PC-9 (cell line): ENCODE data around the gene SFT2D1. TPM values are rescaled to one million over a fixed set of nuclear protein-coding genes. Genes with fewer than 3 reads are reported as not detected.
A peak's percentile ranks its signal among the peaks of the same experiment; 100 is the strongest.

Source experiments
- BruUV-seq: library from RNA; stranded (reverse); fragments of 400-500 nt; replicated peaks from 2 replicates; lab custom pipeline; 2021; lab: Mats Ljungman, UMichigan
- CTCF ChIA-PET: fragments of 300-600 bp; sonication (Branson Sonifier 250); formaldehyde crosslinking; loops from one replicate; lab custom pipeline; 2022; ENCODE audit warnings: antibody characterized with exemption; lab: Charles Lee
- POLR2A ChIA-PET: fragments of 300-600 bp; sonication (Branson Sonifier 250); formaldehyde crosslinking; loops from one replicate; lab custom pipeline; 2022; ENCODE audit warnings: antibody characterized with exemption; ENCODE audit not compliant: unreplicated experiment; lab: Charles Lee
- DNase-seq, 2 experiments: peaks; one replicate each; pipeline versions ENCODE4 v3.0.0 to v3.0.0-alpha.2; 2015 to 2022; ENCODE audit warnings: mixed read lengths in 1 of 2
- H2AFZ ChIP-seq: fragments of 200-600 bp; sonication (generic); 2 replicates; pipeline ENCODE4 v1.8.1; 2017; ENCODE audit warnings: antibody characterized with exemption
- H3F3A ChIP-seq: fragments of 200-600 bp; sonication (generic); 2 replicates; pipeline ENCODE4 v1.8.1; 2017; ENCODE audit warnings: antibody characterized with exemption, mild to moderate bottlenecking, low read depth; ENCODE audit not compliant: insufficient read depth
- H3K27ac ChIP-seq: fragments of 200-600 bp; sonication (generic); 2 replicates; pipeline ENCODE4 v1.6.1; 2016; ENCODE audit warnings: mixed run types
- H3K27me3 ChIP-seq: fragments of 200-600 bp; sonication (generic); 2 replicates; pipeline ENCODE4 v1.6.1; 2016; ENCODE audit warnings: low read depth, mixed run types; ENCODE audit not compliant: insufficient read depth
- H3K36me3 ChIP-seq: fragments of 200-600 bp; sonication (generic); 2 replicates; pipeline ENCODE4 v1.6.1; 2016; ENCODE audit warnings: low read depth, mixed run types
- H3K4me1 ChIP-seq: fragments of 200-600 bp; sonication (generic); replicated peaks from 2 replicates; pipeline ENCODE4 v1.6.1; 2016; ENCODE audit warnings: mixed run types; ENCODE audit not compliant: insufficient read depth
- H3K4me2 ChIP-seq: fragments of 200-600 bp; sonication (generic); 2 replicates; pipeline ENCODE4 v1.6.1; 2017; ENCODE audit warnings: mixed run types
- H3K4me3 ChIP-seq: fragments of 200-600 bp; sonication (generic); 2 replicates; pipeline ENCODE4 v1.6.1; 2016; ENCODE audit warnings: mixed run types
- H3K79me2 ChIP-seq: fragments of 200-600 bp; sonication (generic); 2 replicates; pipeline ENCODE4 v1.6.1; 2017; ENCODE audit warnings: low read depth, mixed run types
- H3K9me2 ChIP-seq: fragments of 200-600 bp; sonication (generic); 2 replicates; pipeline ENCODE4 v1.8.1; 2017; ENCODE audit warnings: mild to moderate bottlenecking; ENCODE audit not compliant: insufficient read depth
- H3K9me3 ChIP-seq: fragments of 200-600 bp; sonication (generic); 2 replicates; pipeline ENCODE4 v1.8.1; 2016; ENCODE audit warnings: low read depth; ENCODE audit not compliant: insufficient read depth
- H4K20me1 ChIP-seq: fragments of 200-600 bp; sonication (generic); 2 replicates; pipeline ENCODE4 v1.8.1; 2017; ENCODE audit not compliant: insufficient read depth
- CTCF ChIP-seq: fragments of 200-600 bp; sonication (generic); conservative IDR thresholded peaks from 2 replicates; pipeline ENCODE4 v1.6.1; 2017; ENCODE audit warnings: mixed run types, antibody characterized with exemption, mild to moderate bottlenecking, moderate library complexity
- EZH2 ChIP-seq: fragments of 200-600 bp; sonication (generic); IDR thresholded peaks from 2 replicates; pipeline ENCODE4 v1.8.0; 2017; ENCODE audit warnings: antibody characterized with exemption, low read depth
- intact Hi-C: fragments of 100-400 bp; cut with micrococcal nuclease; formaldehyde crosslinking; loops from one replicate; pipeline ENCODE4 v1.10.0; 2022; ENCODE audit not compliant: unreplicated experiment
- total RNA-seq: library from RNA; stranded (reverse); gene quantifications from 2 replicates; pipeline ENCODE4 v1.2.3, GENCODE V29; 2021

Gene SFT2D1
- total RNA-seq, 1 experiment from 2014 or later, result 39.9 TPM

GRCh38 chr6:166275714-166276166, 66.6 kb downstream of the SFT2D1 start:
- DNase-seq, result peak in 1 of 2 experiments; percentile 64
- no peaks in the 10 kb centered on the region for H3K9me3 ChIP-seq
- peak; percentile 93 for TF ChIP-seq CTCF
- TF ChIP-seq EZH2, result no peak
- ChIA-PET POLR2A (no interaction called here), CTCF (no interaction called here)
- intact Hi-C loops, result loop anchor here (1.0 to 5.0 kb wide), 2 partner anchors 107 to 125 kb away; partner anchors contain the start of gene MPC1
- H3K4me2 ChIP-seq, result no peak overlapping the region
- H2AFZ ChIP-seq, result no peak overlapping the region
- no peaks in the 10 kb centered on the region for H3K4me1 ChIP-seq
- no peaks in the 10 kb centered on the region for H3K79me2 ChIP-seq
- H3K27ac ChIP-seq, result no peak overlapping the region
- no peak overlapping the region for H3K4me3 ChIP-seq
- H3K9me2 ChIP-seq, result no peaks in the 10 kb centered on the region
- H3F3A ChIP-seq, result no peaks in the 10 kb centered on the region
- H3K36me3 ChIP-seq, result no peaks in the 10 kb centered on the region
- H4K20me1 ChIP-seq, result no peaks in the 10 kb centered on the region
- H3K27me3 ChIP-seq, result peaks cover 7% of the 10 kb centered on the region; the same call in 1 of the 2 replicates
- BruUV-seq, result no TSS peak

GRCh38 chr6:166274739-166275370, 67.5 kb downstream of the SFT2D1 start:
- no peak overlapping the region for H3K4me3 ChIP-seq
- intact Hi-C loops, result loop anchor here (1.0 to 5.0 kb wide), 2 partner anchors 107 to 125 kb away; partner anchors contain the start of gene MPC1
- H3K4me2 ChIP-seq, result no peak overlapping the region
- H3K27me3 ChIP-seq, result no peaks in the 10 kb centered on the region
- TF ChIP-seq CTCF (no peak), EZH2 (no peak)
- H4K20me1 ChIP-seq, result no peaks in the 10 kb centered on the region
- H3K79me2 ChIP-seq, result no peaks in the 10 kb centered on the region
- CTCF ChIA-PET, result no interaction called here
- H3F3A ChIP-seq, result no peaks in the 10 kb centered on the region
- H2AFZ ChIP-seq, result no peak overlapping the region
- no peak overlapping the region for H3K27ac ChIP-seq
- no peaks in the 10 kb centered on the region for H3K9me2 ChIP-seq
- no peaks in the 10 kb centered on the region for H3K9me3 ChIP-seq
- no peak for DNase-seq
- no peaks in the 10 kb centered on the region for H3K4me1 ChIP-seq
- BruUV-seq, result no TSS peak
- POLR2A ChIA-PET, result no interaction called here
- H3K36me3 ChIP-seq, result no peaks in the 10 kb centered on the region

GRCh38 chr6:166274163-166274562, 68.2 kb downstream of the SFT2D1 start:
- intact Hi-C loops, result no loop called here
- no TSS peak for BruUV-seq
- CTCF ChIA-PET, result no interaction called here

More at GRCh38 chr6:166274163-166274562, 68.2 kb downstream of the SFT2D1 start:
- no peak overlapping the region for H2AFZ ChIP-seq
- no peaks in the 10 kb centered on the region for H3K9me2 ChIP-seq
- no peaks in the 10 kb centered on the region for H3K79me2 ChIP-seq
- no peaks in the 10 kb centered on the region for H4K20me1 ChIP-seq
- no peaks in the 10 kb centered on the region for H3K9me3 ChIP-seq
- H3K4me1 ChIP-seq, result no peaks in the 10 kb centered on the region
- H3K27ac ChIP-seq, result no peak overlapping the region
- H3K4me3 ChIP-seq, result no peak overlapping the region
- TF ChIP-seq EZH2 (no peak), CTCF (no peak)
- no peak for DNase-seq
- no peak overlapping the region for H3K4me2 ChIP-seq
- H3K27me3 ChIP-seq, result no peaks in the 10 kb centered on the region
- H3F3A ChIP-seq, result no peaks in the 10 kb centered on the region
- H3K36me3 ChIP-seq, result no peaks in the 10 kb centered on the region
- POLR2A ChIA-PET, result no interaction called here
